IMR-90 (cell line): ENCODE data around the gene AP3D1. TPM values are rescaled to one million over a fixed set of nuclear protein-coding genes. Genes with fewer than 3 reads are reported as not detected.

Source experiments
- ATAC-seq: fragments of 200-7000 bp; cut with Tn5 transposase; 2 replicates; pipeline ENCODE4 v1.9.1; 2020; ENCODE audit warnings: low read depth, mild to moderate bottlenecking, moderate library complexity
- BruUV-seq: library from RNA; stranded (reverse); fragments of 400-500 nt; replicated peaks from 2 replicates; lab custom pipeline; 2021; lab: Mats Ljungman, UMichigan
- CTCF ChIA-PET: fragments of 300-600 bp; formaldehyde crosslinking; extraction: SDS; loops from one replicate; lab custom pipeline; 2021; ENCODE audit warnings: antibody characterized with exemption; lab: Yijun Ruan, JAX
- POLR2A ChIA-PET: fragments of 300-600 bp; sonication (Branson Sonifier 250); formaldehyde crosslinking; loops from one replicate; lab custom pipeline; 2022; ENCODE audit warnings: antibody characterized with exemption; ENCODE audit not compliant: unreplicated experiment; lab: Charles Lee
- DNase-seq: peaks from one replicate; pipeline ENCODE4 v3.0.0; 2013
- H2AFZ ChIP-seq: replicated peaks from 2 replicates; pipeline ENCODE3; 2013; ENCODE audit warnings: low read length, mild to moderate bottlenecking; ENCODE audit not compliant: poor library complexity
- H2AK5ac ChIP-seq: 2 replicates; pipeline ENCODE4 v1.6.1; 2013; ENCODE audit warnings: low read depth, low read length, inconsistent platforms
- H2AK9ac ChIP-seq: replicated peaks from 2 replicates; pipeline ENCODE3; 2013; ENCODE audit warnings: mild to moderate bottlenecking, low read depth, low read length, moderate library complexity; ENCODE audit not compliant: poor library complexity
- H2BK120ac ChIP-seq: 2 replicates; pipeline ENCODE4 v1.6.1; 2013; ENCODE audit warnings: low read depth, low read length, inconsistent platforms
- H2BK15ac ChIP-seq: 3 replicates; pipeline ENCODE4 v1.6.1; 2013; ENCODE audit warnings: low read depth, low read length, inconsistent platforms
- H2BK20ac ChIP-seq: 2 replicates; pipeline ENCODE4 v1.6.1; 2013; ENCODE audit warnings: low read depth, mild to moderate bottlenecking, inconsistent platforms, low read length, moderate library complexity
- H2BK5ac ChIP-seq: 2 replicates; pipeline ENCODE4 v1.6.1; 2013; ENCODE audit warnings: mild to moderate bottlenecking, low read depth, low read length, inconsistent platforms; ENCODE audit not compliant: poor library complexity, severe bottlenecking
- H3K14ac ChIP-seq: replicated peaks from 2 replicates; pipeline ENCODE4 v1.6.1; 2013; ENCODE audit warnings: low read depth, low read length, inconsistent platforms
- H3K18ac ChIP-seq: 2 replicates; pipeline ENCODE4 v1.6.1; 2013; ENCODE audit warnings: low read depth, low read length, control low read depth
- H3K23ac ChIP-seq: 2 replicates; pipeline ENCODE4 v1.6.1; 2013; ENCODE audit warnings: low read depth, low read length, inconsistent platforms
- H3K27ac ChIP-seq: 2 replicates; pipeline ENCODE4 v1.5.1; 2013; ENCODE audit warnings: mild to moderate bottlenecking, control low read depth, low read length; ENCODE audit not compliant: insufficient read depth
- H3K27me3 ChIP-seq: 2 replicates; pipeline ENCODE4 v1.6.1; 2013; ENCODE audit warnings: low read length; ENCODE audit not compliant: control insufficient read depth, insufficient read depth
- H3K36me3 ChIP-seq: 2 replicates; pipeline ENCODE4 v1.6.1; 2013; ENCODE audit warnings: low read length, mixed read lengths; ENCODE audit not compliant: control insufficient read depth, insufficient read depth
- H3K4ac ChIP-seq: 2 replicates; pipeline ENCODE4 v1.6.1; 2013; ENCODE audit warnings: low read depth, low read length, inconsistent platforms
- H3K4me1 ChIP-seq: 2 replicates; pipeline ENCODE4 v1.6.1; 2013; ENCODE audit warnings: low read length, mixed read lengths; ENCODE audit not compliant: control insufficient read depth, insufficient read depth
- H3K4me2 ChIP-seq: 2 replicates; pipeline ENCODE4 v1.6.1; 2013; ENCODE audit warnings: low read depth, mild to moderate bottlenecking, control low read depth, low read length, moderate library complexity
- H3K4me3 ChIP-seq: 2 replicates; pipeline ENCODE4 v1.5.1; 2013; ENCODE audit warnings: low read depth, mild to moderate bottlenecking, control low read depth, low read length, moderate library complexity; ENCODE audit not compliant: insufficient read depth
- H3K56ac ChIP-seq: 2 replicates; pipeline ENCODE4 v1.6.1; 2013; ENCODE audit warnings: low read length, inconsistent platforms; ENCODE audit not compliant: insufficient read depth; ENCODE audit errors: extremely low read depth
- H3K79me1 ChIP-seq, 2 experiments: 2 replicates each; pipeline ENCODE4 v1.6.1; 2013; ENCODE audit warnings: low read length in 2 of 2, inconsistent platforms in 1 of 2, low read depth in 1 of 2
- H3K9ac ChIP-seq: 2 replicates; pipeline ENCODE4 v1.6.1; 2013; ENCODE audit warnings: low read depth, low read length, control low read depth
- H3K9me1 ChIP-seq: 2 replicates; pipeline ENCODE4 v1.6.1; 2013; ENCODE audit warnings: low read length, inconsistent platforms; ENCODE audit not compliant: insufficient read depth
- H3K9me3 ChIP-seq: 2 replicates; pipeline ENCODE4 v1.6.1; 2013; ENCODE audit warnings: low read length; ENCODE audit not compliant: control insufficient read depth, insufficient read depth
- H4K20me1 ChIP-seq: 2 replicates; pipeline ENCODE4 v1.6.1; 2013; ENCODE audit warnings: low read length, inconsistent platforms; ENCODE audit not compliant: insufficient read depth
- H4K5ac ChIP-seq: 2 replicates; pipeline ENCODE4 v1.6.1; 2013; ENCODE audit warnings: mild to moderate bottlenecking, low read depth, low read length, control low read depth
- H4K8ac ChIP-seq, 2 experiments: 2 replicates each; pipeline ENCODE4 v1.6.1; 2013; ENCODE audit warnings: low read depth in 2 of 2, low read length in 2 of 2, control low read depth in 1 of 2, inconsistent platforms in 1 of 2
- H4K91ac ChIP-seq: 2 replicates; pipeline ENCODE4 v1.6.1; 2013; ENCODE audit warnings: low read depth, low read length, inconsistent platforms; ENCODE audit not compliant: insufficient read depth
- CEBPB ChIP-seq: IDR thresholded peaks from 2 replicates; pipeline ENCODE4 v1.6.1; 2012; ENCODE audit warnings: low read depth, low read length, improper control_type of control experiment
- FOS ChIP-seq: fragments of 150-350 bp; IDR thresholded peaks from 2 replicates; pipeline ENCODE4 v1.6.1; 2016; ENCODE audit warnings: low read depth, low read length
- MAFK ChIP-seq: IDR thresholded peaks from 2 replicates; pipeline ENCODE4 v1.6.1; 2012; ENCODE audit warnings: low read depth, low read length, improper control_type of control experiment
- NFE2L2 ChIP-seq: fragments of 150-350 bp; IDR thresholded peaks from 2 replicates; pipeline ENCODE4 v1.6.1; 2016; ENCODE audit warnings: low read depth, mild to moderate bottlenecking, low read length
- USF2 ChIP-seq: fragments of 150-350 bp; IDR thresholded peaks from 2 replicates; pipeline ENCODE4 v1.6.1; 2017; ENCODE audit warnings: mild to moderate bottlenecking, antibody characterized with exemption, low read length, low read depth
- WGBS, 2 experiments: methylation state at CpG; one replicate each; pipeline versions ENCODE4 v1.1.5 to v1.1.7; 2013; ENCODE audit warnings: missing lambda C conversion rate in 2 of 2; ENCODE audit not compliant: insufficient read length in 1 of 2; ENCODE audit errors: extremely low coverage in 2 of 2; 5-methylcytosine and 5-hydroxymethylcytosine counted together
- dilution Hi-C: fragments of 300-500 bp; cut with HindIII; formaldehyde crosslinking; loops from one replicate; pipeline ENCODE4 v1.14.3; 2018; ENCODE audit warnings: low sequenced_read_pairs; ENCODE audit not compliant: unreplicated experiment
- in situ Hi-C: fragments of 300-500 bp; cut with MboI; formaldehyde crosslinking; loops from 3 replicates; pipeline ENCODE4 v1.14.3; 2019; ENCODE audit warnings: low sequenced_read_pairs, inconsistent platforms, mixed read lengths
- intact Hi-C: fragments of 100-400 bp; cut with micrococcal nuclease; formaldehyde crosslinking; loops from 2 replicates; pipeline ENCODE4 v1.10.0; 2022
- polyA plus RNA-seq, 3 experiments: library from polyadenylated mRNA; depleted of rRNA; stranded (reverse); fragments of >200 nt; gene quantifications; 2 replicates each; pipeline ENCODE4 v1.2.3, GENCODE V29; 2012; ENCODE audit warnings: low replicate concordance in 1 of 3
- total RNA-seq: library from RNA; depleted of rRNA; stranded (reverse); fragments of >200 nt; gene quantifications from 2 replicates; pipeline ENCODE4 v1.2.3, GENCODE V29; 2012

Gene AP3D1
- total and polyA plus RNA-seq, 2 of the 4 experiments (the other 2 are of a cell fraction), result 75.3 to 129 TPM

- Histone ChIP-seq H2AFZ (no peak overlapping the region), H2AK5ac (no peak overlapping the region), H2BK120ac (no peak overlapping the region), H3K4me2 (no peak overlapping the region), H4K8ac (no peak overlapping the region), H3K4me3 (no peak overlapping the region), H4K91ac (no peak overlapping the region), H3K23ac (no peak overlapping the region), H2AK9ac (peak overlapping the region; percentile 52), H3K9me3 (no peaks in the 10 kb centered on the region), H4K20me1 (peaks cover 43% of the 10 kb centered on the region), H4K5ac (no peak overlapping the region), H2BK20ac (no peak overlapping the region), H3K79me1 (peaks cover 18 to 42% of the 10 kb centered on the region in 2 experiments), H3K9me1 (peaks cover 12% of the 10 kb centered on the region), H3K27me3 (no peaks in the 10 kb centered on the region), H3K56ac (no peak overlapping the region), H3K9ac (no peak overlapping the region), H3K18ac (no peak overlapping the region), H3K27ac (no peak overlapping the region), H3K36me3 (peaks cover 37% of the 10 kb centered on the region), H3K14ac (no peak overlapping the region), H2BK5ac (no peak overlapping the region), H2BK15ac (no peak overlapping the region), H3K4ac (no peak overlapping the region), H3K4me1 (peaks cover 6% of the 10 kb centered on the region)
- DNase-seq (no peak), ATAC-seq (no peak)
- TF ChIP-seq FOS, result no peak
- TF ChIP-seq NFE2L2, result no peak
- TF ChIP-seq MAFK, result no peak
- TF ChIP-seq CEBPB, result no peak
- TF ChIP-seq USF2, result no peak
- dilution Hi-C loops, result no loop called here
- BruUV-seq, result no TSS peak
- intact Hi-C loops, result no loop called here
- ChIA-PET CTCF (no interaction called here), POLR2A (no interaction called here)
- WGBS, 2 experiments, result 81% methylated on average over 5 of the region's 16 CpGs; no CpG with 5 or more reads in 1 of the 2 experiments
- in situ Hi-C loops, result no loop called here
Measured at GRCh38 chr19:2099054-2099501, 52.3 kb downstream of the AP3D1 start.
